ENCODE data around the gene MRPL32.

- TF ChIP-seq CEBPB (IDR thresholded peaks at IDR 0.05): no peak
- TF ChIP-seq EP300 (IDR thresholded peaks at IDR 0.05; ENCODE audit: borderline replicate concordance): no peak
- no peak for TF ChIP-seq YY1 (IDR thresholded peaks at IDR 0.05; ENCODE audit: low read depth)
- TF ChIP-seq ZBTB7A (IDR thresholded peaks at IDR 0.05; ENCODE audit: low read depth): no peak
- no peak for TF ChIP-seq TAF1 (IDR thresholded peaks at IDR 0.05; ENCODE audit: low read depth)
- TF ChIP-seq EGR1 (IDR thresholded peaks at IDR 0.05): no peak
- TF ChIP-seq TEAD4 (IDR thresholded peaks at IDR 0.05): no peak
- TF ChIP-seq, protein P1, sequence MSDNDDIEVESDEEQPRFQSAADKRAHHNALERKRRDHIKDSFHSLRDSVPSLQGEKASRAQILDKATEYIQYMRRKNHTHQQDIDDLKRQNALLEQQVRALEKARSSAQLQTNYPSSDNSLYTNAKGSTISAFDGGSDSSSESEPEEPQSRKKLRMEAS (IDR thresholded peaks at IDR 0.05): no peak
- TF ChIP-seq FOXM1 (IDR thresholded peaks at IDR 0.05; ENCODE audit: borderline replicate concordance, low read depth): no peak
- no peak for TF ChIP-seq REST (IDR thresholded peaks at IDR 0.05; ENCODE audit: low read depth)
- no peak for TF ChIP-seq CREB1 (IDR thresholded peaks at IDR 0.05; ENCODE audit: low read depth)
Measured at GRCh38 chr7:42902331-42902730, 29.8 kb upstream of the MRPL32 start.
